GM18861 (cell line): ENCODE data around the gene CDK5RAP2.
"Not testable (repeated sequence)": the region's sequence is repeated elsewhere in the genome, so short reads cannot be mapped to it uniquely, and the experiment has no call there.

Experiments
- ATAC-seq: cut with Tn5 transposase; IDR thresholded peaks from one replicate; pipeline ENCODE4 v1.9.1; 2021; ENCODE audit not compliant: unreplicated experiment

CDK5RAP2 gene

GRCh38 chr9:120580051-120580896 is at the start of gene CDK5RAP2:
Gene CDK5RAP2, minus strand, starts transcription at chr9:120580167. Its CDS starts 189 bp downstream, at chr9:120579978.
- peak; percentile 92 for ATAC-seq

DNA sequence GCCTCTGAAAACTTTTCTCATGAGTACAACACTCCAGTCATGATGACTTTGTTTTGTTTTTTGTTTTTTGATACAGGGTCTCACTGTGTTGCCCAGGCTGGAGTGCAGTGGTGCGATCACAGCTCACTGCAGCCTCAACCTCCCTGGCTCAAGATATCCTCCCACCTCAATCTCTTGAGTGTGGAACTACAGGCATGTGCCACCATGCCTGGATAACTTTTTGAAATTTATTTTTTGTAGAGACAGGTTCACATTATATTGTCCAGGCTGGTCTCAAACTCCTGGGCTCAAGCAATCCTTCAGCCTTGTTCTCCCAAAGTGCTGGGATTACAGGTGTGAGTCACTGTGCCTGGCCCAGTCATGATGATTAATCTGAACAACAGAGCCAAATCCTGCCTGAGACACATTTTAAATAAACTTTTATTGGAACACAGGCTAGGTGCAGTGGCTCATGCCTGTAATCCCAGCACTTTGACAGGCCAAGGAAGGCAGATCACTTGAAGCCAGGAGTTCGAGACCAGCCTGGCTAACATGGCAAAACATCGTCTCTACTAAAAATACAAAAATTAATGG is 49.0 kb upstream of the CDK5RAP2 start:
- not testable (repeated sequence) for ATAC-seq

GRCh38 chr9:120628207-120628924 is 48.4 kb upstream of the CDK5RAP2 start:
- no peak for ATAC-seq

GRCh38 chr9:120627073-120627472 is 47.1 kb upstream of the CDK5RAP2 start:
- ATAC-seq = no peak

GRCh38 chr9:120626512-120626911 is 46.5 kb upstream of the CDK5RAP2 start:
- no peak for ATAC-seq

- no peak for ATAC-seq
These were observed 45.3 kb upstream of the CDK5RAP2 start for GRCh38 chr9:120625222-120625621.

GRCh38 chr9:120622790-120623189 is 42.8 kb upstream of the CDK5RAP2 start:
- no peak for ATAC-seq

DNA sequence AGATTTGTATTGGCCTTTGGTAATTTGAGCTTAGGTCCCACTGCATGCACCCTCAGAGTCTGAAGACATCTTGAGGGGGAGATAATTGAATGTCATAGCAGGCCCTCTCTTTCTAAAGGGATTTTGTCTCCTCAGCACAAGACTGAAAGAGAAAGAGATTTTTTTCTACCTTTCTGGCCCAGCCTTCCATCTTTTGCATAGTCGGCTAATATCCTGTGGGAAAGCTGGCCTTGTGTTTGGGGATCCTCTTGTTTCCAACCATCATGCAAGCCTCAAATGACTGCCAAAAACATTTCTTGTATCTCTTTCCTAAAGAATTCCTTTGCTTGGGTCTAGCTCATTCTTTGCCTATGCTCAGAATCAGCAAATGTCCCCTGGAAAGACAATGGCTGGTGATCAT is 42.0 kb upstream of the CDK5RAP2 start:
- ATAC-seq = no peak

DNA sequence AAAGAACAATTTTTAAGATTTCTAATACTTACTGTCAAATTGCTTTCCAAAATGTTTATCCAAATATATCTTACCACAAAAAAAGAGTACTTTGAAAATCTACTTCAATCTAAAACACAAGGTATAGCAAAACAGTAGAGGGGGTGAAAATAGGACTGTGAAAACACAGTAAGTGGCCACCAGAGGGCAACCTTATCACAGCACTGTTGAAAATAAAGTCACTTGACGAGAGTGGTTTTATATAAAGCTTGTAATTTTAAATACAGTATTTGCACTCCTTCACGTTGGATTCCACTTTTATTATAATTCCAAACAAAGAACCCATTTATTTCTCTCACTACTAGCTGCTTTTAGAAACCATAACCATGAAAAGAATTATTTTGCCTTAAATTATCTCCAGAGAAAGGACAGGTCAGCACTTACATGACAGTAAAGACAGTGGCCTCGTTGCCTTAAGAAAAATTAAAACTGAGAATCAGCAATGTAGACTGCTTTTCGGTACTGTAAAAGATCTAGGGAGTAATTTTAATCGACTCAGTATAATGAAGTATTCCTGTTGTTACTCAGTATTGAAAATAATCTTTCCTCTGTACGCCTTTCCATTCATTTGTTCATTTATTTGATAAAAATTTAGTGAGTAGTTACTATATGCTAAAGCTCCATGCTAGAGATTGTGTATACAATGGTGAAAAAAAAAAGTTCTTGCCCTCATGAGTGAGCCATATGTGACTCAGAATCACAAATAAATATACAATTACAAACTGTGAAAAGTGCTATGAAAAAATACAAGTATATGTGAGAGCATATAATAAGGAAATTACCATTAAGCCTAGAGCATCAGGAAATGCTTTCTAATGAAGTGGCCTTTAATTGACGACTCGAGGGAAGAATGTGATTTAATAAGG is 40.0 kb upstream of the CDK5RAP2 start:
- ATAC-seq = no peak

GRCh38 chr9:120616966-120617935 is 37.3 kb upstream of the CDK5RAP2 start:
- no peak for ATAC-seq

GRCh38 chr9:120612218-120612617 is 32.3 kb upstream of the CDK5RAP2 start:
- no peak for ATAC-seq

GRCh38 chr9:120611690-120612068 is 31.7 kb upstream of the CDK5RAP2 start:
- no peak for ATAC-seq

DNA sequence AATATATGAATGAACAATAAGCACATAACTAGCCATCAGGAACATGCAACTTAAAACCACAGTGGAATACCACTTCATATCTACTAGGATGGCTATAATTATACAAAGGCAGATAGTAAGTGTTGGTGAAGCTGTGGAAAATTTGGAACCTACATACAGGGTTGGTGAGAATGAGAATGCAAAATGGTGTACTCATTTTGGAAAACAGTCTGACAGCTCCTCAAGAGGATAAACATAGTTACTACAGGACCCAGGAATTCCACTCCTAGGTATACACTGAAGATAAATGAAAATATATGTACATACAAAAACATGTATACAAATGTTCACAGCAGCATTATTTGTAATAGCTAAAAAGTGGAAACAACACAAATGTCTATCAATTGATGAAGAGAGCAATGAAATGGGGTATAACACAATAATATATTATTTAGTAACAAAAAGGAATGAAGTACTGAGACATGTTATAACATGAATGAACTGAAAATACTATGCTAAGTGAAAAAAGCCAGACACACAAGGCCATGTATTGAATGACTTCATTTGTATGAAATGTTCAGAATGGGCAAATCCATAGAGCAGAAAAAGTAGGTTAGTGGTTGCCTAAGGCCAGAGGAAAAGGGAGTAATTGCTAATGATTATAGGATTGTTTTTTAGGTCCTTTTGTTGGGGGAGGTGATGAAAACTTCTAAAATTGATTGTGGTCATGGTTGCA is 31.2 kb upstream of the CDK5RAP2 start:
- no peak for ATAC-seq

- no peak for ATAC-seq
These were observed 29.7 kb upstream of the CDK5RAP2 start for GRCh38 chr9:120609636-120610035.

DNA sequence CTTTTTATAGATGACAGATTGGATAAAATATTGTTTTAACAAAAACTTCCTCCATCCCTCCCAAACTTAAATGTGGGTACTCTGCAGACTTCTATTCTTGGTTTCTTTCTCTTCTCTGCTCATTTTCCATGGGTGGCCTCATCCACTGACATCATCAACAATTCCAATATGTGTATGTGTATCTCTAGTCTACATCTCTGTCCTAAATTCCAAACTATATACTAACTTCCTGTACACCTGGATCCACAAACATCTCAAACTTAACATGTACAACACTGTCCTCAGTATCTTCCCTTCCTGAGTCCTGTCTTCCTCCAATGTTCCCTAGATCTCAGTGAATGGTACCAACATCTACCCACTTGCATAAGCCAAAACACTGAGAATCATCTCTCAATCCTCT is 28.5 kb upstream of the CDK5RAP2 start:
- ATAC-seq = no peak

- ATAC-seq = no peak
These were observed 23.6 kb upstream of the CDK5RAP2 start for GRCh38 chr9:120603591-120603990.

DNA sequence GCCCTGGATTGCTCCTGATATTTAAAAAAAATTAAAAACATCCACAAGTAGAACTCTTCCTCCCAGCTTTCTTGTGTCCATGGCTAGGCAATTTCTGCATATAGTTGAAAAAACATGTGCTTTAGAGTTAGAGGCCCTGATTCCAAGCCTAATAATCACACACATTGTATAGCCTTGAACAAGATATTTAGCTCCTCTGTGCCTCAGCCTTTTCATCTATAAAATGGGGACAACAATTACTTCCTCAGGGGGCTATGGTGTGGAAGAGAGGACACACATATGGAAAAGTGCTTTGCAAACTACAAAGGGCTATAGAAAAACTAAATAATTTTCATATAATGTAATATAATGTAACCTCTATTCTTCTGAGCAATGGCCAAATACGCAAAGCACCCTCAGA is 23.0 kb upstream of the CDK5RAP2 start:
- no peak for ATAC-seq

- no peak for ATAC-seq
These were observed 13.9 kb upstream of the CDK5RAP2 start for GRCh38 chr9:120593955-120594277.

DNA sequence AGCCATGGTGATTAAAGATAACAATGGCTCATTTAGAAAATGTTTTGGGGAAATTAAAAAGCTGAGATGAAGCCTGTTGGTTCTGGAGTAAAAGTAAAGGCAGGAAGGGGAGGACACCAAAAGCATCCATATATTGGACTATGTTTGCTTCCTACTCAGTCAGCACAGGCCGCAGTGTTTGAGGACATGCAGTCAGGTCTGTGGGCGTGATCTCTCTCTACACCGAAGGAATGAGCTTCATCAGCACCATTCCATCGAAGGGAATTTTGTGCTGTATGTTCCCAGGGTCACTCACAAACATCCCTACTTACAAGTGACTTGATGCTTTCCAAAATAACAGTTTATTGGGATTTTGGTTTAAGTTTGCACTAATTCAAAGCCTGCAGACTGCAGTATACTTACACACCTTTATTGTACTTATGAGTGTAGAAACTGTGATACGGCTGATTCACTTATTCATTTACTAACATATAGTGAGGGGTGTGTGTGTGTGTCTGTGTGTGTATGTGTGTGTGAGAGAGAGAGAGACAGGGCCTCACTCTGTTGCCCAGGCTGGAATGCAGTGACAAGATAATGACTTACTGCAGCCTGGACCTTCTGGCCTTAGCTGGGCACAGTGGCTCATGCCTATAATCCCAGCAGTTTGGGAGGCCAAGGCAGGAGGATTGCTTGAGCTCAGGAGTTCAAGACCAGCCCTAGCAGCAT is 13.4 kb upstream of the CDK5RAP2 start:
- ATAC-seq = no peak
